Osteocyte (in vitro differentiated cells): ENCODE data around the gene ETV3. TPM values are rescaled to one million over a fixed set of nuclear protein-coding genes. Genes with fewer than 3 reads are reported as not detected.
"Not testable (repeated sequence)": the region's sequence is repeated elsewhere in the genome, so short reads cannot be mapped to it uniquely, and the experiment has no call there.

Source experiments
- DNase-seq: peaks from one replicate; pipeline ENCODE4 v3.0.0; 2021; ENCODE audit warnings: mixed read lengths; ENCODE audit not compliant: unreplicated experiment; ENCODE audit errors: extremely low spot score
- H3K27ac Mint-ChIP-seq: one replicate; pipeline ENCODE4 v1.8.0; 2021; ENCODE audit warnings: mild to moderate bottlenecking, mixed read lengths; ENCODE audit not compliant: unreplicated experiment
- H3K27me3 Mint-ChIP-seq: one replicate; pipeline ENCODE4 v1.8.0; 2021; ENCODE audit warnings: mixed read lengths; ENCODE audit not compliant: unreplicated experiment
- H3K36me3 Mint-ChIP-seq: one replicate; pipeline ENCODE4 v1.8.0; 2021; ENCODE audit warnings: mixed read lengths; ENCODE audit not compliant: unreplicated experiment
- H3K4me1 Mint-ChIP-seq: one replicate; pipeline ENCODE4 v1.8.0; 2021; ENCODE audit warnings: mixed read lengths; ENCODE audit not compliant: unreplicated experiment
- H3K4me3 Mint-ChIP-seq: one replicate; pipeline ENCODE4 v1.8.0; 2021; ENCODE audit warnings: mild to moderate bottlenecking, moderate library complexity, mixed read lengths; ENCODE audit not compliant: unreplicated experiment
- H3K9me3 Mint-ChIP-seq: one replicate; pipeline ENCODE4 v1.8.0; 2021; ENCODE audit warnings: mixed read lengths; ENCODE audit not compliant: unreplicated experiment
- CTCF ChIP-seq: fragments of 200-600 bp; sonication (generic); IDR thresholded peaks from 2 replicates; pipeline ENCODE4 v1.5.0; 2021; ENCODE audit warnings: antibody characterized with exemption, mild to moderate bottlenecking, moderate library complexity
- total RNA-seq: library from RNA; stranded (reverse); gene quantifications from 2 replicates; pipeline ENCODE4 v1.2.1, GENCODE V29; 2021

Gene ETV3
- total RNA-seq, 1 donor from 2014 or later: 28.5 TPM

- no peak for DNase-seq
- Mint-ChIP-seq H3K27ac (no peak overlapping the region), H3K36me3 (no peaks in the 10 kb centered on the region), H3K4me1 (no peaks in the 10 kb centered on the region), H3K27me3 (peaks cover 64% of the 10 kb centered on the region), H3K9me3 (no peaks in the 10 kb centered on the region), H3K4me3 (no peak overlapping the region)
- TF ChIP-seq CTCF: no peak
These were observed 35.8 kb upstream of the ETV3 start for GRCh38 chr1:157173900-157174410.

- not testable (repeated sequence) for DNase-seq, H3K9me3 Mint-ChIP-seq, H3K4me3 Mint-ChIP-seq, H3K4me1 Mint-ChIP-seq, H3K27ac Mint-ChIP-seq, H3K36me3 Mint-ChIP-seq
- H3K27me3 Mint-ChIP-seq: peaks cover 64% of the 10 kb centered on the region
These were observed 35.0 kb upstream of the ETV3 start for GRCh38 chr1:157173241-157173640.

- not testable (repeated sequence) for H3K36me3 Mint-ChIP-seq, H3K4me1 Mint-ChIP-seq, H3K9me3 Mint-ChIP-seq, DNase-seq, H3K27ac Mint-ChIP-seq, H3K4me3 Mint-ChIP-seq
- peaks cover 61% of the 10 kb centered on the region for H3K27me3 Mint-ChIP-seq
These were observed 34.4 kb upstream of the ETV3 start for GRCh38 chr1:157172591-157172990.

- H3K27me3 Mint-ChIP-seq: peaks cover 60% of the 10 kb centered on the region
- H3K4me3 Mint-ChIP-seq, H3K9me3 Mint-ChIP-seq, H3K4me1 Mint-ChIP-seq, DNase-seq, H3K36me3 Mint-ChIP-seq, H3K27ac Mint-ChIP-seq: not testable (repeated sequence)
- TF ChIP-seq CTCF: peak; percentile 48
These were observed 33.8 kb upstream of the ETV3 start for GRCh38 chr1:157171903-157172503.

GRCh38 chr1:157170677-157171515 is 32.7 kb upstream of the ETV3 start:
- Mint-ChIP-seq H3K36me3 (no peaks in the 10 kb centered on the region), H3K27ac (no peak overlapping the region), H3K4me1 (no peaks in the 10 kb centered on the region), H3K4me3 (no peak overlapping the region), H3K9me3 (no peaks in the 10 kb centered on the region), H3K27me3 (peaks cover 54% of the 10 kb centered on the region)
- no peak for DNase-seq
- peak; percentile 58 for TF ChIP-seq CTCF

- Mint-ChIP-seq H3K4me3 (no peak overlapping the region), H3K36me3 (no peaks in the 10 kb centered on the region), H3K27me3 (peaks cover 48% of the 10 kb centered on the region), H3K27ac (no peak overlapping the region), H3K4me1 (no peaks in the 10 kb centered on the region), H3K9me3 (no peaks in the 10 kb centered on the region)
- TF ChIP-seq CTCF: no peak
- no peak for DNase-seq
These were observed 29.8 kb upstream of the ETV3 start for GRCh38 chr1:157168015-157168414.
